Rectal smooth muscle tissue (tissue), 1 donor: ENCODE data around the gene TMEM30A.
A peak's percentile ranks its signal among the peaks of the same experiment; 100 is the strongest.

ENCODE experiments used
- H3K27ac ChIP-seq: one replicate; pipeline ENCODE4 v1.7.0; 2013; ENCODE audit warnings: low read depth, low read length, inconsistent platforms
- H3K27me3 ChIP-seq: one replicate; pipeline ENCODE4 v1.7.0; 2013; ENCODE audit warnings: low read length; ENCODE audit not compliant: control insufficient read depth, insufficient read depth
- H3K36me3 ChIP-seq: one replicate; pipeline ENCODE4 v1.7.0; 2013; ENCODE audit warnings: low read length; ENCODE audit not compliant: control insufficient read depth, insufficient read depth
- H3K4me1 ChIP-seq: one replicate; pipeline ENCODE4 v1.7.0; 2013; ENCODE audit warnings: low read length; ENCODE audit not compliant: control insufficient read depth, insufficient read depth
- H3K4me3 ChIP-seq: one replicate; pipeline ENCODE4 v1.7.0; 2013; ENCODE audit warnings: low read length
- H3K9ac ChIP-seq: one replicate; pipeline ENCODE4 v1.7.0; 2013; ENCODE audit warnings: low read length

The TMEM30A gene

DNA sequence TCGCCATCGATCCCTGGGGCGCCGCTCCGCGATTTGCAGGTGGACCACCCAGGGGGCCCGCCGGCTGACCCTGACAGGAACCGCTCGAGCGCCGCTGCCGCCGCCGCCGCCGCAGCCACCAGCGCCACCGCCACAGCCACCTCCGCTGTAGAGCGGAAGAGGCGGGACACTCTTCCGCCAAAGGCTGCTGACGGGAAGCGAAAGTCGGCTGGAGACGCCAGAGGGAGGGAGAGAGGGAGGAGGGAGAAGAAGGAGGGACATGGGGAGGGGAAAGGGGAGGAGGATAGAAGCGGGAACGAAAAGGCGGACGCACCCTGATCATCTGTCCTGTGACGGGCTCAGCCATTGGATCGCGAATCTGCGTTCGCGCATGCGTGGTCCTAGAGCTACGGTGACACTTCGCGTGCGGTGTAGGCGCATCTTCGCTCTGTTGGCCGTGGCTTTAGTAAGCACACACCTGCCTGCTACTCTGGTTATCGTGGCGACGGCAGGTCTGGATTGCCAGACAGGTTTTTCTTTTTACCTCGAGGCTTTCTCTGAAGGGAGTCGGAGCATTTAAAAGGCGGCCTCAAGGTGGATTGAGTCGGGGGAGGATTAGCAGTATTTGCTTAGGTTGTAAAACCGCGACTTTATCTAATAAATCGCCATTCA, at the start of gene TMEM30A:
Gene TMEM30A (minus strand): TSS at position 161 of the 651 bp plus-strand sequence. CDS start 154 bp downstream, at position 7.
- no peaks in the 10 kb centered on the region for H3K27me3 ChIP-seq
- H3K36me3 ChIP-seq = no peaks in the 10 kb centered on the region
- peak within 1 kb of the TSS; percentile 82 for H3K4me3 ChIP-seq
- H3K9ac ChIP-seq = peak within 1 kb of the TSS; percentile 85
- H3K27ac ChIP-seq = peak within 1 kb of the TSS; percentile 89
- peaks cover 7% of the 10 kb centered on the region for H3K4me1 ChIP-seq

DNA sequence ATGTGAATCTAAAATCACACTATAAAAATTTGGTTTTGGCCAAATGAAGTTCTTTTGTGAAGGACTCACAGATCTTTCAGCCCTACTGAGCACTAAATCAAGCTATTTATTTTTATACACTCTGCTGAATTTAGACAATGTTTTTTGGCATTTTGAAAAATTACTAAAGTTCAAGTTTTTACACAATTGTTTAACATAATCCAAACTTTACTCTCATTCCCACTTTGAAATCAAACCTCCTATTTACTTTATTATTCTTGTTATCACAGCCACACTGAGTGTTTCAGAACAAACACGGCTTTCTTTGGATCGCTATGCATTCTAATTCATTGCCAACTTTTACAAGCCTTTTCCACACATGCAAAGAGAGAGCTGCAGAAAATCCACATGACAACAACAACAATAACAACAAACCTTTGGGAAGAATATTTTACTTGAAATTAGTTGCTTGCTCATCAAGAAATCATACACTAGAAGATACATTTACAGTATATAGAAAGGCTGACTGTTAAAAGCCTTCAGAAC, 49.1 kb upstream of the TMEM30A start:
- H3K9ac ChIP-seq = no peak overlapping the region
- no peaks in the 10 kb centered on the region for H3K36me3 ChIP-seq
- no peak overlapping the region for H3K27ac ChIP-seq
- no peaks in the 10 kb centered on the region for H3K27me3 ChIP-seq
- H3K4me1 ChIP-seq = peaks cover 16% of the 10 kb centered on the region
- no peak overlapping the region for H3K4me3 ChIP-seq

DNA sequence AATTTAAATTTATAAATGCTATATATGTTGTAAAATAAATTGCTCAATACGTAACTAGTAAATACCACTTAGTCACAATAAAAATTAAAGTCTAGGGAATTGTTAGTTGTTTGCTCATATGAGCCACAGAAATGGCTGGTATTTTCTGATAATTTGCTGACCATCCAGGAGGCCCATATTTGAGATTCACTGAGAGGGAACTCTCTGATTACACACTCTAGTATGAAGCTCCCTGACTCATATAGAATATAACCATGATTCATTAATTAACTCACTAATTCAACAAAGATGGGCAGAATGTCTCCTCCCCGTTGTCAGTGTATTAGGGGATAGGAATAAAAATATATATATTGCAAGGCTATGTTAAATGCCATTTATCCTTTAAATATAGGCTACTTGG, 46.6 kb upstream of the TMEM30A start:
- H3K9ac ChIP-seq = no peak overlapping the region

DNA sequence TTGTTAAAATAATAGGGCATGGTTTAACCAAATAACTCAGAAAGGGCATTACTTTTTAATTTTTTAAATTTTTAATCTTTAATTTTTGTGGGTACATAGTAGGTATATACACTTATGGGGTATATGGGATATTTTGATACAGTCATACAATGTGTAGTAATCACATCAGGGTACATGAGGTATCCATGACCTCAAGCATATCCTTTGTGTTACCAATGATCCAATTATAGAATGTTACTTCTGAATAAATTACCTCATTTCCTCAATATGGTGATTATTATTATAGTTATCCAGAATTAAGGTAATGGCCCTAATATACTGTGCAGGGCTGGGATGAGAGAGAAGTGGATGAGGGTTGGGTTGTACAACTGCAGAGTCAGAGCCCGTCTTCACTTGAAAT, 45.1 kb upstream of the TMEM30A start:
- H3K27ac ChIP-seq = no peak overlapping the region
- H3K9ac ChIP-seq = no peak overlapping the region
- H3K36me3 ChIP-seq = no peaks in the 10 kb centered on the region
- H3K27me3 ChIP-seq = no peaks in the 10 kb centered on the region
- H3K4me1 ChIP-seq = peaks cover 4% of the 10 kb centered on the region
- no peak overlapping the region for H3K4me3 ChIP-seq

More for the DNA sequence above, 46.6 kb upstream of the TMEM30A start:
- no peaks in the 10 kb centered on the region for H3K36me3 ChIP-seq
- no peak overlapping the region for H3K4me3 ChIP-seq
- no peaks in the 10 kb centered on the region for H3K27me3 ChIP-seq
- peaks cover 14% of the 10 kb centered on the region for H3K4me1 ChIP-seq
- no peak overlapping the region for H3K27ac ChIP-seq

- Histone ChIP-seq H3K4me3 (no peak overlapping the region), H3K36me3 (no peaks in the 10 kb centered on the region), H3K27ac (no peak overlapping the region), H3K27me3 (no peaks in the 10 kb centered on the region), H3K9ac (no peak overlapping the region), H3K4me1 (no peaks in the 10 kb centered on the region)
These were observed 43.2 kb upstream of the TMEM30A start for GRCh38 chr6:75327807-75328206.

DNA sequence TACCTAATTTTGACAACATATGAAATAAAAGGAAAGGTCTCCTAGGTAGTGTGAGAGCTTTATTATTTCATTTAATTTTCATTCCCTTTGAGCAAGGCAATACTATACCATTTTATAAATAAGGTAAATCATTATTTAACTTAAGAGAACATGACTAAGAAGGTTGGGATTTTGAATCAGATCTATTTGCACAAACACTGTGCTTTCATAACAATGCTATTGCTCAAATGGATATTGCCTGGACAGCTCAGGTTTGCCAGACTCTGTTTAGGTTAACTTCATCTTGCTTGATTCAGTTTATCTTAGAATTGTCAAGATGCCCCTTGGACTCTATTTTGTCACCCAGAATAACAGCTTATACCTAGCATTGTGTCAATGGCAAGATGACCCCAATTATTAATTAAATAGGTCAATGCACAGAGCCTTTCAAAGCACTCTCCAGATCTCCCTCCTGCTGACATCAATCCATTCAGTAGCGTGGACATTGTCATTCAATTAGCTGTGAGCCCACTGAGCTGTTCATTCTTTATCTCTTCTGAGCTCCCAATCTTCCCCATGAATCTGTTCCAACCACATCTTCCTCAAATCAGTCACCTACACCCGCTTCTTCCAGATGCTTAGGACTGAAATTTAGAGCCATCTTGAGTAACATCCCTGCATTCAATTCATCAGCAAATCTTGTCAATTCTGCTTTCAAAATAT, 42.1 kb upstream of the TMEM30A start:
- Histone ChIP-seq H3K4me3 (no peak overlapping the region), H3K27ac (no peak overlapping the region), H3K36me3 (no peaks in the 10 kb centered on the region), H3K27me3 (no peaks in the 10 kb centered on the region), H3K9ac (no peak overlapping the region), H3K4me1 (no peaks in the 10 kb centered on the region)

DNA sequence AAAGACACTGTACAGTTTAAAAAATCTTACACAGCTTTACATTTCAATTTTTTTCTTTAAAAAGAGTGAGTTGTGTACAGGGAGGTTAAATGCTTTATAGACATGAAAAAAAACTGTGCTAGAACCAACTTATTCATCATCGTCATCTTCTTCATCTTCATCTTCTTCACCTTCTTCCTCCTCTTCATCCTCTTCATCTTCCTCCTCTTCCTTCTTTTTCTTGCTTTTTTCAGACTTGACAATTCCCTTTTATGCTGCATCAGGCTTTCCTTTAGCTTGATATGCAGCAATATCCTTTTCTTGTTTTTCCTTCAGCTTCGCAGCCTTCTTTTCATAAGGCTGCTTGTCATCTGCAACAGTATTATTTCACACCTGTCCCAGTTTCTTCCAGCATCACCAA, 34.3 kb upstream of the TMEM30A start:
- Histone ChIP-seq H3K27me3 (no peaks in the 10 kb centered on the region), H3K4me3 (no peak overlapping the region), H3K36me3 (no peaks in the 10 kb centered on the region), H3K27ac (no peak overlapping the region), H3K4me1 (no peaks in the 10 kb centered on the region), H3K9ac (no peak overlapping the region)

DNA sequence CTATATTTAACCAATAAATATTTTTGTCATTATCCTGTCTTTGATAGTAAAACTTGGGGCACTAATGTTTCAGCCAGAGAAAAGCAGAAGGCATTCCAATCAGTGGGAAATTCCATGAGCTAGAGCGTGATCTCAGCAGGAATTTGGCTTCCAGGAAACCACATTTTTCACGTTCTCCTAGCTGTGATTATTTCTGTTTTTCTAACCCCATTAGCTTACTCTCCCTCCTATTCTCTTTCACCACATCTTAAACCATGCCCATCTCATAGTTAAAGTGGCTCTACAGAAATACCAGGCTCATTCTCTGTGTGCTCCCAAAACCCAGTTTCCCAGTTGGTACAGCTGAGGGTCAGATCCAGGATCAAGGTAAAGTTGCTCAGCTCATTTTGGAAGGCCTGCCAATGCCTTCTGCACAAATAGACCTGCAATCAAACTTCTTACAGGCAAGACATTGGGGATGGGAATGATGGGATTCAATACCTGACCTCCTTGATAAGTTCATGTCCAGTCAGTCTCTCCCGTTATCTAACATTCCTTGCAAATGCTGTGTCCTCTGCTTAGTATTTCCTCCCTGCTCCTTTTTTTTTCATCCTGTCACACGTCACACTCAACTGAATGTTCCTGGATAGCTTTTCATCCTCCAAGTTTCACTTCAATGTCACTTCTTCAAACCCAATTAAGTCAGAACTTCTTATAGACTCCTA, 33.1 kb upstream of the TMEM30A start:
- no peak overlapping the region for H3K27ac ChIP-seq
- H3K9ac ChIP-seq = no peak overlapping the region
- H3K4me1 ChIP-seq = no peaks in the 10 kb centered on the region
- no peaks in the 10 kb centered on the region for H3K27me3 ChIP-seq
- H3K4me3 ChIP-seq = no peak overlapping the region
- no peaks in the 10 kb centered on the region for H3K36me3 ChIP-seq

DNA sequence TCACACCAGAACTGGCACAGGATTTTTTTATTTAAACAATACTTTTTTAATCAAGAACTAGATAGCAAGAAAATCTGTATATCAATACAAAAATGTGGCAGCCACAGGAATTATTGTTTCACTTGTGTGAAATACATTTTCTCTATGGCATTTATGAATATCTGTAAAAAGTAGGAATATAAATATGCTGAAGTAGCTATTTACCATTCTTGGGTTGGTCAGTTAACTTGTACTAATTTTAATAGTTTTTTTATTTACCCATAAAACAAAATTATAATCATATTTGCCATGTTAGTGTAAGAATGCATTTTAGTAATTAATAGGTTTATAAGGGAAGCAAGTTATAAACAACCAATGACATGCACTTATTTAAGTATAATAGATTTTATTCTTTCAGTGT, 31.4 kb upstream of the TMEM30A start:
- no peaks in the 10 kb centered on the region for H3K27me3 ChIP-seq
- no peaks in the 10 kb centered on the region for H3K36me3 ChIP-seq
- H3K4me1 ChIP-seq = no peaks in the 10 kb centered on the region
- H3K4me3 ChIP-seq = no peak overlapping the region
- H3K27ac ChIP-seq = no peak overlapping the region
- H3K9ac ChIP-seq = no peak overlapping the region

DNA sequence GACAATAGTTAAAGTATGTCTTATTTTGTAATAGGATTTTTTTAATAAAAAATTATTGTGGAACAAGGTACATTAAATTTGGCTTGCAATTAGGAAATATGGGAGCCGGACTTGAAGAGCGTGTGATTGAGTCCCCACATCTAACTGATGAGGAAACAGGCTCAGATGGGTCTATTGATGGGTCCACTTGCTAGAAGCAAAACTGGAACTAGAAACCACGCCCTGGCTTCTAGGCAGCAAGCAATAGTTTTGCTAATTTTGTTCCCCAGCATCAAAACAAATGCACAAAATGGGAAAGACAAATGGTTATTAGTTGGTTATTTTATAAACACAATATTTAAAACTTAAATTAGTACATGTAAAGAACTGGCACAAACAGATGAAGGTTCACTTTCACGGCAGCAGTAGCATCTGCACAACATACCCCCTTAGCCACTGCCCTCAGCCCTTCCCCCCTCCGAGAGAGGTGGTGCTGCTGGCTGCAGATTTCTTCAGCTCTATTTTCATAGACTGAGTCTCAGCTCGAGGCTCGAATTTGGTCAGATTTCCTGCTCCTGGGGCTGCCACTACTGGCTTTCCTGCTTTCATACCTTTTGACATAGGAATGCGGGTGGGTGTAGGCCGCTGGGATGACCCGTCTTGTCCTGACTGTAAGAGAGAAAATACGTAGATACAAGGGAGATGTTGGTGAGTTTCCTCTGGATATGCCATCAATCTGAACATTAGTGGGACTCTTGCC, 23.8 kb upstream of the TMEM30A start:
- no peak overlapping the region for H3K4me3 ChIP-seq
- no peaks in the 10 kb centered on the region for H3K27me3 ChIP-seq
- no peak overlapping the region for H3K27ac ChIP-seq
- H3K9ac ChIP-seq = no peak overlapping the region
- no peaks in the 10 kb centered on the region for H3K36me3 ChIP-seq
- no peaks in the 10 kb centered on the region for H3K4me1 ChIP-seq

GRCh38 chr6:75307364-75308004, 22.9 kb upstream of the TMEM30A start:
- Histone ChIP-seq H3K36me3 (no peaks in the 10 kb centered on the region), H3K27me3 (no peaks in the 10 kb centered on the region), H3K9ac (no peak overlapping the region), H3K27ac (no peak overlapping the region), H3K4me1 (no peaks in the 10 kb centered on the region), H3K4me3 (no peak overlapping the region)

DNA sequence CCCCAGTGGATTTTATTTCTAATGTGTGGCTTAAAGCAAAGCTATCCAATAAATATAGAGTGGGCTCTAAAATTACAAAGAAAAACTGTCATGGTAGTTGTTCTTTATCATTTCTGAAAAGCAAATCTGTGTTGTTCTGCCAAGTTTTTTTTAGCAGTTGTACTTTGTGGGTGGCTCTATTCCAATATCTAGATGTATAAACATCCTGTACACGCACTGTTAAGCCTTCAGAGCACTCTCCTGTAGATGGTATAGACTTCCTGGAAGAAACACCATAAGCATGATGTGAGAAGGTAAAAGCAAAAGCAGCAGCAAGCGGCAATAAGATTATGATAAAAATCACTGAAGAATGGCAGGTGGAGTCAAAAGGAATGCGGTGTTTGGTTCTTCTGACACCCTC, 21.5 kb upstream of the TMEM30A start:
- H3K36me3 ChIP-seq = no peaks in the 10 kb centered on the region
- no peaks in the 10 kb centered on the region for H3K4me1 ChIP-seq
- H3K27me3 ChIP-seq = no peaks in the 10 kb centered on the region
- H3K9ac ChIP-seq = no peak overlapping the region
- peak overlapping the region; percentile 27 for H3K27ac ChIP-seq
- no peak overlapping the region for H3K4me3 ChIP-seq
